Measurements from ENCODE around the gene MRPL48. TPM values are rescaled to one million over a fixed set of nuclear protein-coding genes. Genes with fewer than 3 reads are reported as not detected.

Gene MRPL48
- polyA plus RNA-seq, 2 of the 4 experiments (the other 2 are of a cell fraction) = 57.2 to 103 TPM

DNA sequence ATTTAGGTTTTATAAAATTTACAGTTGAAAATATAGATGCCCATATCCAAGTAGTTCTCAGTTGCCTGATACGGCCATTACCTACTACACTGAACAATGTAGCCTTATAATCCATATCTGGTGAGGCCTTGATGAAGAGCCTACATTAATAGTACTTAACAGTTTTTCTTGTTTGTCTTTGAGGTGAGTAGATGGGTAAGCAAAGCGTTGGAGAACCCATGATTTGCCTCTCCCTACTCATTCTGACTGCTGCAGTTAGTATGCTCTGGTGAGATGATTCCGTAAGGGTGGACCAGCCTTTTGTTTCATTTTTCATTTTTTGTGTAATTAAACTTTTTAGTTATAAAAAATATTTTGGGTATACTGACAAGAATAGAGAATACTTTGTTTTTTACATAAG is 100.6 kb downstream of the MRPL48 start:
- H3K4me1 ChIP-seq = no peaks in the 10 kb centered on the region
- no peak for TF ChIP-seq CHD4 (IDR thresholded peaks at IDR 0.05; ENCODE audit: borderline replicate concordance)
- no peak for TF ChIP-seq SREBF2 (IDR thresholded peaks at IDR 0.05)
- TF ChIP-seq NR3C1 (IDR thresholded peaks at IDR 0.05) = no peak
- no peak for TF ChIP-seq EHMT2 (IDR thresholded peaks at IDR 0.05; ENCODE audit: low read depth)
- no peak for TF ChIP-seq SMC3 (IDR thresholded peaks at IDR 0.05)
- TF ChIP-seq TFCP2L1 (CRISPR knock-in tag; IDR thresholded peaks at IDR 0.05) = no peak
- TF ChIP-seq MAZ (IDR thresholded peaks at IDR 0.05; ENCODE audit: borderline replicate concordance, low read depth, low read length) = no peak
- no peak for TF ChIP-seq MYC (IDR thresholded peaks at IDR 0.05; ENCODE audit: borderline replicate concordance, low read length)
- TF ChIP-seq CEBPB (IDR thresholded peaks at IDR 0.05) = no peak
- TF ChIP-seq, protein P1, sequence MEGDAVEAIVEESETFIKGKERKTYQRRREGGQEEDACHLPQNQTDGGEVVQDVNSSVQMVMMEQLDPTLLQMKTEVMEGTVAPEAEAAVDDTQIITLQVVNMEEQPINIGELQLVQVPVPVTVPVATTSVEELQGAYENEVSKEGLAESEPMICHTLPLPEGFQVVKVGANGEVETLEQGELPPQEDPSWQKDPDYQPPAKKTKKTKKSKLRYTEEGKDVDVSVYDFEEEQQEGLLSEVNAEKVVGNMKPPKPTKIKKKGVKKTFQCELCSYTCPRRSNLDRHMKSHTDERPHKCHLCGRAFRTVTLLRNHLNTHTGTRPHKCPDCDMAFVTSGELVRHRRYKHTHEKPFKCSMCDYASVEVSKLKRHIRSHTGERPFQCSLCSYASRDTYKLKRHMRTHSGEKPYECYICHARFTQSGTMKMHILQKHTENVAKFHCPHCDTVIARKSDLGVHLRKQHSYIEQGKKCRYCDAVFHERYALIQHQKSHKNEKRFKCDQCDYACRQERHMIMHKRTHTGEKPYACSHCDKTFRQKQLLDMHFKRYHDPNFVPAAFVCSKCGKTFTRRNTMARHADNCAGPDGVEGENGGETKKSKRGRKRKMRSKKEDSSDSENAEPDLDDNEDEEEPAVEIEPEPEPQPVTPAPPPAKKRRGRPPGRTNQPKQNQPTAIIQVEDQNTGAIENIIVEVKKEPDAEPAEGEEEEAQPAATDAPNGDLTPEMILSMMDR (IDR thresholded peaks at IDR 0.05) = no peak
- TF ChIP-seq, protein P2, sequence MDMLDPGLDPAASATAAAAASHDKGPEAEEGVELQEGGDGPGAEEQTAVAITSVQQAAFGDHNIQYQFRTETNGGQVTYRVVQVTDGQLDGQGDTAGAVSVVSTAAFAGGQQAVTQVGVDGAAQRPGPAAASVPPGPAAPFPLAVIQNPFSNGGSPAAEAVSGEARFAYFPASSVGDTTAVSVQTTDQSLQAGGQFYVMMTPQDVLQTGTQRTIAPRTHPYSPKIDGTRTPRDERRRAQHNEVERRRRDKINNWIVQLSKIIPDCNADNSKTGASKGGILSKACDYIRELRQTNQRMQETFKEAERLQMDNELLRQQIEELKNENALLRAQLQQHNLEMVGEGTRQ (IDR thresholded peaks at IDR 0.05) = no peak
- TF ChIP-seq NPAS2 (CRISPR knock-in tag; IDR thresholded peaks at IDR 0.05; ENCODE audit: borderline replicate concordance) = no peak
- no peak for TF ChIP-seq HES2 (IDR thresholded peaks at IDR 0.05)
- no peak for TF ChIP-seq EP300 (IDR thresholded peaks at IDR 0.05)
- no peak for TF ChIP-seq HOXA7 (CRISPR knock-in tag; IDR thresholded peaks at IDR 0.05)
- no peak for TF ChIP-seq KDM1A (IDR thresholded peaks at IDR 0.05; ENCODE audit: low read depth)
- TF ChIP-seq BCL3 (IDR thresholded peaks at IDR 0.05) = no peak
- no peak for TF ChIP-seq BHLHE40 (IDR thresholded peaks at IDR 0.05; ENCODE audit: low read depth, low read length)
- no peak for TF ChIP-seq RCOR1 (IDR thresholded peaks at IDR 0.05; ENCODE audit: low read depth, low read length)
- ATAC-seq (no peak), DNase-seq (ENCODE audit: low read depth in 1 of 2, low spot score in 1 of 2) (no peak), FAIRE-seq (no peak)
- H3K4me2 ChIP-seq = no peak overlapping the region
- H3K9me3 ChIP-seq = no peaks in the 10 kb centered on the region
- POLR2A ChIA-PET = no interaction called here
- H3K4me3 ChIP-seq = no peak overlapping the region
- 76% methylated on average over 3 of the region's 3 CpGs for WGBS (ENCODE audit: missing lambda C conversion rate)
- no peak overlapping the region for H3K27ac ChIP-seq
- CTCF ChIA-PET = no interaction called here

- no peak for DNase-seq (ENCODE audit: low read depth in 1 of 2, low spot score in 1 of 2)
- CTCF ChIA-PET = interaction anchor here (0.9 kb wide), 1 partner anchor 9 kb away, joined by 3 read pairs; no protein-coding TSS in a partner anchor
Measured at GRCh38 chr11:73889019-73889418, 101.3 kb downstream of the MRPL48 start.

More at GRCh38 chr11:73889019-73889418, 101.3 kb downstream of the MRPL48 start:
- peaks cover 2% of the 10 kb centered on the region; the same call in 1 of the 3 replicates for H3K4me1 ChIP-seq
- no peak for FAIRE-seq
- TF ChIP-seq RFX5 (IDR thresholded peaks at IDR 0.05) (no peak), EHF (CRISPR knock-in tag; IDR thresholded peaks at IDR 0.05) (no peak), MYC (IDR thresholded peaks at IDR 0.05; ENCODE audit: borderline replicate concordance, low read length) (no peak), EP300 (IDR thresholded peaks at IDR 0.05) (no peak), JUN (IDR thresholded peaks at IDR 0.05) (no peak), POLR2A (IDR thresholded peaks at IDR 0.05; ENCODE audit: low read length) (no peak), NPAS2 (CRISPR knock-in tag; IDR thresholded peaks at IDR 0.05; ENCODE audit: borderline replicate concordance) (no peak), ZSCAN20 (CRISPR knock-in tag; IDR thresholded peaks at IDR 0.05) (no peak), CHD4 (IDR thresholded peaks at IDR 0.05; ENCODE audit: borderline replicate concordance) (no peak), HEYL (CRISPR knock-in tag; IDR thresholded peaks at IDR 0.05) (no peak), BCL3 (IDR thresholded peaks at IDR 0.05) (no peak), E2F6 (IDR thresholded peaks at IDR 0.05; ENCODE audit: borderline replicate concordance, low read depth) (no peak)
- WGBS (ENCODE audit: missing lambda C conversion rate) = 9% methylated on average over 1 of the region's 1 CpG
- no peak overlapping the region for H3K4me3 ChIP-seq
- ATAC-seq = no peak
- H3K4me2 ChIP-seq = no peak overlapping the region
- POLR2A ChIA-PET = no interaction called here
- no peak overlapping the region for H3K27ac ChIP-seq
- no peaks in the 10 kb centered on the region for H3K9me3 ChIP-seq

Measured in A549 (cell line).